Fibroblast of pulmonary artery (primary cell): ENCODE results near the gene CCNL1.
A peak's percentile ranks its signal among the peaks of the same experiment; 100 is the strongest.
"Not testable (repeated sequence)": the region's sequence is repeated elsewhere in the genome, so short reads cannot be mapped to it uniquely, and the experiment has no call there.

Experiments used
- DNase-seq: peaks from one replicate; pipeline ENCODE4 v3.0.0-alpha.2; 2010; ENCODE audit warnings: low read depth
- H3K4me3 ChIP-seq: replicated peaks from 2 replicates; pipeline ENCODE4 v1.5.1; 2011; ENCODE audit warnings: low read depth, mild to moderate bottlenecking, control low read depth, low read length, moderate library complexity
- CTCF ChIP-seq: IDR thresholded peaks from 2 replicates; pipeline ENCODE4 v1.5.1; 2011; ENCODE audit warnings: mild to moderate bottlenecking, control low read depth, low read length, inconsistent platforms; ENCODE audit errors: missing control alignments

CCNL1 gene

GRCh38 chr3:157159762-157160657, at the start of gene CCNL1:
Gene CCNL1 (minus strand): TSS chr3:157160147. CDS start chr3:157160094, 53 bp downstream.
- TF ChIP-seq CTCF, result no peak
- DNase-seq, result peak; percentile 99
- H3K4me3 ChIP-seq, result peak within 1 kb of the TSS; percentile 96

GRCh38 chr3:157204880-157205279, 44.9 kb upstream of the CCNL1 start:
- TF ChIP-seq CTCF, result no peak

GRCh38 chr3:157204431-157204830, 44.5 kb upstream of the CCNL1 start:
- TF ChIP-seq CTCF, result peak; percentile 55
- peak; percentile 81 for DNase-seq
- no peak overlapping the region for H3K4me3 ChIP-seq

More at GRCh38 chr3:157204880-157205279, 44.9 kb upstream of the CCNL1 start:
- no peak overlapping the region for H3K4me3 ChIP-seq
- no peak for DNase-seq

GRCh38 chr3:157201648-157202278, 41.8 kb upstream of the CCNL1 start:
- peak; percentile 60 for TF ChIP-seq CTCF
- no peak overlapping the region for H3K4me3 ChIP-seq
- peak; percentile 71 for DNase-seq

- peak; percentile 28 for DNase-seq
- no peak overlapping the region for H3K4me3 ChIP-seq
- TF ChIP-seq CTCF, result no peak
Observed at GRCh38 chr3:157199841-157200240, 39.9 kb upstream of the CCNL1 start.

- TF ChIP-seq CTCF, result no peak
- DNase-seq, result no peak
Observed at GRCh38 chr3:157195965-157196364, 36.0 kb upstream of the CCNL1 start.

GRCh38 chr3:157191149-157191548, 31.2 kb upstream of the CCNL1 start:
- not testable (repeated sequence) for H3K4me3 ChIP-seq, DNase-seq

More at GRCh38 chr3:157195965-157196364, 36.0 kb upstream of the CCNL1 start:
- no peak overlapping the region for H3K4me3 ChIP-seq
